Astrocyte (in vitro differentiated cells and primary cell): ENCODE measurements around the gene FOXF1. TPM values are rescaled to one million over a fixed set of nuclear protein-coding genes. Genes with fewer than 3 reads are reported as not detected.
A peak's percentile ranks its signal among the peaks of the same experiment; 100 is the strongest.

ENCODE experiments used
- DNase-seq: peaks from one replicate; pipeline ENCODE4 v3.0.0-alpha.2; 2010; ENCODE audit warnings: low read depth
- FAIRE-seq: peaks from 2 replicates; lab custom pipeline; 2011; peaks lifted over from hg19 to GRCh38; lab: Jason Lieb, UNC
- H2AFZ ChIP-seq: 2 replicates; pipeline ENCODE4 v1.6.0; 2012; ENCODE audit warnings: low read depth, low read length, inconsistent platforms
- H3K27ac ChIP-seq: 2 replicates; pipeline ENCODE4 v1.5.1; 2011; ENCODE audit warnings: low read depth, low read length, inconsistent platforms
- H3K27me3 ChIP-seq: 2 replicates; pipeline ENCODE4 v1.6.0; 2011; ENCODE audit warnings: low read length, inconsistent platforms; ENCODE audit not compliant: insufficient read depth
- H3K36me3 ChIP-seq: 2 replicates; pipeline ENCODE4 v1.5.1; 2011; ENCODE audit warnings: low read length, inconsistent platforms; ENCODE audit not compliant: insufficient read depth
- H3K4me1 ChIP-seq: 2 replicates; pipeline ENCODE4 v1.5.1; 2011; ENCODE audit warnings: low read length, inconsistent platforms; ENCODE audit not compliant: insufficient read depth
- H3K4me2 ChIP-seq: 2 replicates; pipeline ENCODE4 v1.6.0; 2012; ENCODE audit warnings: low read length, inconsistent platforms
- H3K4me3 ChIP-seq: 2 replicates; pipeline ENCODE4 v1.5.1; 2011; ENCODE audit warnings: low read depth, mild to moderate bottlenecking, low read length, inconsistent platforms; ENCODE audit not compliant: insufficient read depth
- H3K79me2 ChIP-seq: 2 replicates; pipeline ENCODE4 v1.6.0; 2012; ENCODE audit warnings: mild to moderate bottlenecking, low read length, inconsistent platforms; ENCODE audit not compliant: insufficient read depth
- H3K9ac ChIP-seq: 2 replicates; pipeline ENCODE4 v1.6.0; 2012; ENCODE audit warnings: mild to moderate bottlenecking, low read length, inconsistent platforms
- H3K9me3 ChIP-seq: 2 replicates; pipeline ENCODE4 v1.5.1; 2012; ENCODE audit warnings: low read depth, mild to moderate bottlenecking, low read length, inconsistent platforms; ENCODE audit not compliant: insufficient read depth
- H4K20me1 ChIP-seq: 2 replicates; pipeline ENCODE4 v1.6.0; 2012; ENCODE audit warnings: low read length, inconsistent platforms; ENCODE audit not compliant: insufficient read depth
- H3K27ac Mint-ChIP-seq: one replicate; pipeline ENCODE4 v1.8.0; 2021; ENCODE audit warnings: mild to moderate bottlenecking, mixed read lengths; ENCODE audit not compliant: unreplicated experiment
- H3K27me3 Mint-ChIP-seq: one replicate; pipeline ENCODE4 v1.8.0; 2021; ENCODE audit warnings: low read depth, mixed read lengths; ENCODE audit not compliant: unreplicated experiment
- H3K36me3 Mint-ChIP-seq: one replicate; pipeline ENCODE4 v1.8.0; 2021; ENCODE audit warnings: low read depth, mixed read lengths; ENCODE audit not compliant: unreplicated experiment
- H3K4me1 Mint-ChIP-seq: one replicate; pipeline ENCODE4 v1.8.0; 2021; ENCODE audit warnings: low read depth, mixed read lengths; ENCODE audit not compliant: unreplicated experiment
- H3K4me3 Mint-ChIP-seq: one replicate; pipeline ENCODE4 v1.8.0; 2021; ENCODE audit warnings: mild to moderate bottlenecking, moderate library complexity, mixed read lengths; ENCODE audit not compliant: unreplicated experiment
- H3K9me3 Mint-ChIP-seq: one replicate; pipeline ENCODE4 v1.8.0; 2021; ENCODE audit warnings: mild to moderate bottlenecking, mixed read lengths; ENCODE audit not compliant: unreplicated experiment
- CTCF ChIP-seq: IDR thresholded peaks from 2 replicates; pipeline ENCODE4 v1.5.1; 2011; ENCODE audit warnings: low read depth, mild to moderate bottlenecking, inconsistent platforms, low read length, moderate library complexity; ENCODE audit not compliant: insufficient read depth
- EZH2 ChIP-seq: IDR thresholded peaks from 2 replicates; pipeline ENCODE4 v1.6.1; 2012; ENCODE audit warnings: mild to moderate bottlenecking, low read length, inconsistent platforms; ENCODE audit not compliant: insufficient read depth
- total RNA-seq: library from RNA; stranded (reverse); gene quantifications from 2 replicates; pipeline ENCODE4 v1.2.1, GENCODE V29; 2021

Gene FOXF1
- total RNA-seq, 1 donor from 2014 or later: 0.07 TPM

GRCh38 chr16:86505899-86506864 is 4.1 kb upstream of the FOXF1 start:
- Histone ChIP-seq H3K9me3 (peaks cover 9% of the 10 kb centered on the region), H3K27me3 (peaks cover 74% of the 10 kb centered on the region), H3K79me2 (peaks cover 7% of the 10 kb centered on the region), H3K4me3 (no peak overlapping the region), H3K4me1 (peaks cover 12% of the 10 kb centered on the region), H3K27ac (no peak overlapping the region), H3K36me3 (no peaks in the 10 kb centered on the region), H4K20me1 (peaks cover 35% of the 10 kb centered on the region), H3K9ac (no peak overlapping the region), H3K4me2 (peak overlapping the region; percentile 25), H2AFZ (no peak overlapping the region)
- Mint-ChIP-seq H3K36me3 (peaks cover 2% of the 10 kb centered on the region), H3K4me3 (no peak overlapping the region), H3K27ac (peak overlapping the region; percentile 91), H3K9me3 (peaks cover 40% of the 10 kb centered on the region), H3K4me1 (peaks cover 6% of the 10 kb centered on the region), H3K27me3 (peaks cover 70% of the 10 kb centered on the region)
- DNase-seq (no peak), FAIRE-seq (no peak)
- no peak for TF ChIP-seq EZH2
- no peak for TF ChIP-seq CTCF

GRCh38 chr16:86507173-86508027 is 2.9 kb upstream of the FOXF1 start:
- peaks cover 2% of the 10 kb centered on the region for H3K36me3 Mint-ChIP-seq
- peak overlapping the region; percentile 91 for H3K27ac Mint-ChIP-seq
- FAIRE-seq (no peak), DNase-seq (no peak)
- Histone ChIP-seq H3K27ac (no peak overlapping the region), H3K4me2 (peak overlapping the region; percentile 88), H3K4me1 (peaks cover 12% of the 10 kb centered on the region), H3K4me3 (no peak overlapping the region), H3K36me3 (no peaks in the 10 kb centered on the region), H3K27me3 (peaks cover 69% of the 10 kb centered on the region), H3K9ac (no peak overlapping the region), H4K20me1 (peaks cover 36% of the 10 kb centered on the region), H3K79me2 (peaks cover 19% of the 10 kb centered on the region), H2AFZ (peak overlapping the region; percentile 26), H3K9me3 (peaks cover 9% of the 10 kb centered on the region)
- peaks cover 61% of the 10 kb centered on the region for H3K27me3 Mint-ChIP-seq
- peak overlapping the region; percentile 45 for H3K4me3 Mint-ChIP-seq
- H3K4me1 Mint-ChIP-seq: peaks cover 6% of the 10 kb centered on the region
- TF ChIP-seq CTCF: no peak
- no peak for TF ChIP-seq EZH2
- H3K9me3 Mint-ChIP-seq: peaks cover 40% of the 10 kb centered on the region
